Activated naive CD4-positive, alpha-beta T cell treated with anti-CD3 and anti-CD28 coated beads for 36 hours (primary cell): ENCODE results near the gene OR1F1. TPM values are rescaled to one million over a fixed set of nuclear protein-coding genes. Genes with fewer than 3 reads are reported as not detected.
A peak's percentile ranks its signal among the peaks of the same experiment; 100 is the strongest.
"Not testable (repeated sequence)": the region's sequence is repeated elsewhere in the genome, so short reads cannot be mapped to it uniquely, and the experiment has no call there.

Experiments used
- CTCF ChIA-PET: fragments of 350-600 bp; sonication (Branson Sonifier 250); formaldehyde crosslinking; loops from one replicate; lab custom pipeline; 2021; ENCODE audit warnings: antibody characterized with exemption; lab: Charles Lee
- DNase-seq: peaks from one replicate; pipeline ENCODE4 v3.0.0-alpha.2; 2020
- H3K27ac Mint-ChIP-seq: one replicate; pipeline ENCODE4 v1.8.0; 2021; ENCODE audit warnings: mild to moderate bottlenecking, mixed read lengths
- H3K27me3 Mint-ChIP-seq: one replicate; pipeline ENCODE4 v1.8.0; 2021; ENCODE audit warnings: low read depth, mixed read lengths
- H3K36me3 Mint-ChIP-seq: one replicate; pipeline ENCODE4 v1.8.0; 2021; ENCODE audit warnings: low read depth, mixed read lengths
- H3K4me1 Mint-ChIP-seq: one replicate; pipeline ENCODE4 v1.8.0; 2021; ENCODE audit warnings: low read depth, mixed read lengths
- H3K4me3 Mint-ChIP-seq: one replicate; pipeline ENCODE4 v1.8.0; 2021; ENCODE audit warnings: mild to moderate bottlenecking, moderate library complexity, mixed read lengths
- H3K9me3 Mint-ChIP-seq: one replicate; pipeline ENCODE4 v1.8.0; 2021; ENCODE audit warnings: mixed read lengths
- intact Hi-C: fragments of 100-400 bp; cut with micrococcal nuclease; formaldehyde crosslinking; loops from one replicate; pipeline ENCODE4 v1.15.1; 2023
- total RNA-seq, 2 experiments: library from RNA; stranded (reverse); gene quantifications; one replicate each; pipeline ENCODE4 v1.2.3, GENCODE V29; 2021

Gene OR1F1
- total RNA-seq, 2 experiments from 2014 or later, result not detected

GRCh38 chr16:3195975-3196374 lies 8.0 kb downstream of the OR1F1 start:
- Mint-ChIP-seq H3K4me3 (no peak overlapping the region), H3K9me3 (no peaks in the 10 kb centered on the region), H3K4me1 (peaks cover 9% of the 10 kb centered on the region), H3K36me3 (no peaks in the 10 kb centered on the region), H3K27me3 (peaks cover 32% of the 10 kb centered on the region), H3K27ac (no peak overlapping the region)
- CTCF ChIA-PET, result no interaction called here
- intact Hi-C loops, result no loop called here
- DNase-seq, result no peak

- intact Hi-C loops, H3K9me3 Mint-ChIP-seq, H3K4me3 Mint-ChIP-seq, DNase-seq, H3K27ac Mint-ChIP-seq, H3K36me3 Mint-ChIP-seq, H3K4me1 Mint-ChIP-seq: not testable (repeated sequence)
- CTCF ChIA-PET, result interaction anchor here (0.8 to 1.1 kb wide), 2 partner anchors 16 to 171 kb away, joined by 3 read pairs; no protein-coding TSS in a partner anchor
- H3K27me3 Mint-ChIP-seq, result peaks cover 18% of the 10 kb centered on the region
Observed at GRCh38 chr16:3197694-3198333, 9.8 kb downstream of the OR1F1 start.

GRCh38 chr16:3198334-3199072 lies 10.5 kb downstream of the OR1F1 start:
- no peak overlapping the region for H3K27ac Mint-ChIP-seq
- CTCF ChIA-PET, result interaction anchor here (0.6 to 1.1 kb wide), 3 partner anchors 15 to 172 kb away, joined by 3 read pairs; no protein-coding TSS in a partner anchor
- no peaks in the 10 kb centered on the region for H3K4me1 Mint-ChIP-seq
- no peak overlapping the region for H3K4me3 Mint-ChIP-seq
- intact Hi-C loops, result no loop called here
- peaks cover 11% of the 10 kb centered on the region for H3K27me3 Mint-ChIP-seq
- DNase-seq, result no peak
- H3K9me3 Mint-ChIP-seq, result no peaks in the 10 kb centered on the region
- no peaks in the 10 kb centered on the region for H3K36me3 Mint-ChIP-seq

GRCh38 chr16:3202903-3203539 lies 15.0 kb downstream of the OR1F1 start:
- intact Hi-C loops, result no loop called here
- no peaks in the 10 kb centered on the region for H3K4me1 Mint-ChIP-seq
- CTCF ChIA-PET, result interaction anchor here (0.6 to 1.6 kb wide), 3 partner anchors 8 to 20 kb away, joined by 3 to 4 read pairs (median 4); no protein-coding TSS in a partner anchor
- H3K27ac Mint-ChIP-seq, result no peak overlapping the region
- no peak for DNase-seq
- H3K27me3 Mint-ChIP-seq, result no peaks in the 10 kb centered on the region
- no peak overlapping the region for H3K4me3 Mint-ChIP-seq
- peaks cover 3% of the 10 kb centered on the region for H3K36me3 Mint-ChIP-seq
- peaks cover 17% of the 10 kb centered on the region for H3K9me3 Mint-ChIP-seq

GRCh38 chr16:3205939-3206338 lies 17.9 kb downstream of the OR1F1 start:
- H3K36me3 Mint-ChIP-seq, DNase-seq, H3K4me1 Mint-ChIP-seq, intact Hi-C loops, H3K4me3 Mint-ChIP-seq, H3K27me3 Mint-ChIP-seq, H3K27ac Mint-ChIP-seq: not testable (repeated sequence)
- peaks cover 17% of the 10 kb centered on the region for H3K9me3 Mint-ChIP-seq
- CTCF ChIA-PET, result interaction anchor here (0.6 to 1.1 kb wide), 3 partner anchors 9 to 21 kb away, joined by 3 to 6 read pairs (median 3); no protein-coding TSS in a partner anchor

- Mint-ChIP-seq H3K27me3 (no peaks in the 10 kb centered on the region), H3K36me3 (peaks cover 3% of the 10 kb centered on the region), H3K4me1 (peaks cover 2% of the 10 kb centered on the region), H3K4me3 (no peak overlapping the region), H3K27ac (no peak overlapping the region), H3K9me3 (peaks cover 17% of the 10 kb centered on the region)
- intact Hi-C loops, result no loop called here
- no peak for DNase-seq
- CTCF ChIA-PET, result interaction anchor here (0.6 to 1.2 kb wide), 2 partner anchors 50 to 78 kb away, joined by 3 read pairs; no protein-coding TSS in a partner anchor
Observed at GRCh38 chr16:3207086-3207953, 19.3 kb downstream of the OR1F1 start.

- Mint-ChIP-seq H3K27me3 (no peaks in the 10 kb centered on the region), H3K27ac (no peak overlapping the region), H3K4me1 (peaks cover 31% of the 10 kb centered on the region), H3K36me3 (peaks cover 10% of the 10 kb centered on the region), H3K4me3 (no peak overlapping the region), H3K9me3 (peaks cover 8% of the 10 kb centered on the region)
- CTCF ChIA-PET, result no interaction called here
- DNase-seq, result no peak
- intact Hi-C loops, result no loop called here
Observed at GRCh38 chr16:3212006-3212405, 24.0 kb downstream of the OR1F1 start.

- H3K27me3 Mint-ChIP-seq, result no peaks in the 10 kb centered on the region
- H3K4me1 Mint-ChIP-seq, result peaks cover 31% of the 10 kb centered on the region
- no peak for DNase-seq
- peaks cover 6% of the 10 kb centered on the region for H3K9me3 Mint-ChIP-seq
- intact Hi-C loops, result no loop called here
- H3K4me3 Mint-ChIP-seq, result no peak overlapping the region
- H3K27ac Mint-ChIP-seq, result no peak overlapping the region
- H3K36me3 Mint-ChIP-seq, result peaks cover 8% of the 10 kb centered on the region
- CTCF ChIA-PET, result no interaction called here
Observed at GRCh38 chr16:3212567-3212966, 24.6 kb downstream of the OR1F1 start.

GRCh38 chr16:3214904-3215600 lies 27.0 kb downstream of the OR1F1 start:
- intact Hi-C loops, result loop anchor here (1.0 kb wide), 5 partner anchors 20 to 68 kb away; partner anchors contain the start of genes ZNF200 and ZNF263

GRCh38 chr16:3215601-3216262 lies 27.7 kb downstream of the OR1F1 start:
- peak; percentile 42 for DNase-seq
- Mint-ChIP-seq H3K4me1 (peaks cover 30% of the 10 kb centered on the region), H3K27ac (peak overlapping the region; percentile 96), H3K36me3 (peaks cover 10% of the 10 kb centered on the region), H3K4me3 (peak overlapping the region; percentile 54), H3K9me3 (peaks cover 10% of the 10 kb centered on the region), H3K27me3 (no peaks in the 10 kb centered on the region)
- CTCF ChIA-PET, result interaction anchor here (0.6 kb wide), 1 partner anchor 44 kb away, joined by 6 read pairs; no protein-coding TSS in a partner anchor
- intact Hi-C loops, result loop anchor here (1.0 kb wide), 5 partner anchors 20 to 68 kb away; partner anchors contain the start of genes ZNF200 and ZNF263

More at GRCh38 chr16:3214904-3215600, 27.0 kb downstream of the OR1F1 start:
- peaks cover 31% of the 10 kb centered on the region for H3K4me1 Mint-ChIP-seq
- peak overlapping the region; percentile 54 for H3K4me3 Mint-ChIP-seq
- CTCF ChIA-PET, result no interaction called here
- peaks cover 10% of the 10 kb centered on the region for H3K36me3 Mint-ChIP-seq
- H3K9me3 Mint-ChIP-seq, result peaks cover 10% of the 10 kb centered on the region
- H3K27me3 Mint-ChIP-seq, result no peaks in the 10 kb centered on the region
- peak overlapping the region; percentile 96 for H3K27ac Mint-ChIP-seq
- peak; percentile 76 for DNase-seq
